GM10266 (cell line): Measurements from ENCODE around the gene PRR7.
"Not testable (repeated sequence)": the region's sequence is repeated elsewhere in the genome, so short reads cannot be mapped to it uniquely, and the experiment has no call there.

Experiments used
- DNase-seq: peaks from one replicate; pipeline ENCODE4 v3.0.0; 2012; ENCODE audit errors: extremely low spot score
- TF ChIP-seq, protein P1 (sequence below): IDR thresholded peaks from 2 replicates; pipeline ENCODE4 v1.5.1; 2012; ENCODE audit warnings: mild to moderate bottlenecking, low read depth; ENCODE audit not compliant: control insufficient read depth, insufficient read depth; ENCODE audit errors: missing control alignments

PRR7 gene

DNA sequence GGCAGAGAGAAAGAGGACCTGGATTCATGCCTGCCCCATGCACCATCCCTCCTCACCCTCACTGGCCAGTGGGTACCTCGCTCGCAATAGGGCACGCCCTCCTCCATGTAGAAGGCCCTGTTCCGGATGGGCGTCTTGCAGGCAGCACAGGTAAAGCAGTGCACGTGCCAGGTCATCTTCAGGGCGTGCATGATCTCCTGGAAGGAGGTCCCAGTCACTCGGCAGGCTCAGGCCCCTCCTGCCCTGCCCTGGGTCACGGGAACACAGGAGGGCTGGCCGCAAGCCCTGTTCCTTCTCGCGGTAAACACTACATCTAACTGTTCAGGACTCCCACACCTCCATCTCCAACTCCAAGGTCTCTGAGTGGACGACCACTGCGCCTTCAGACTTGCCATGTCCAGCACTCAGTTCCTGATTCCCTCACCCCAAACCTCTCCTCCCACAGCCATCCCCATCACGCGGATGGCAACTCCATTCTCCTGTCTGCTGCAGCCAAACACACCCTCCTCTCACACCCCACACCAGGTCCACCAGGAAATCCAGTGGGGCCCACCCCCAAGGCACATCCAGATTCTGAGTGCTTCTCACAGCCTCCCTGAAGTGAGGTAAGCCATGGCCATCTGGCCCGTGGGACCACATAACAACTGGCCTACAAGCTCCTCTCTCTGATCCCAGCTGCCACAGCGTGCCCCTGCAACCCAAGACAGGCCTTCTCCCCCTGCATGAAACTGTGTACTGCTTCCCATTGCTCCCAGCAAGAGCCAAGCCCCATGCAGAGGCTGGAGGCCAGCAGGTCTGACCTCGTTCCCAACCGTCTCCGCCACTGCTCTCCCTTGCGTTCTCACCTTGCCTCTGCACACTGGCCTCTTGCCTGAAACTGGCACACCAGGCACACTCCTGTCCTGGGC is 37.6 kb downstream of the PRR7 start:
- no peak for DNase-seq
- TF ChIP-seq, protein P1, sequence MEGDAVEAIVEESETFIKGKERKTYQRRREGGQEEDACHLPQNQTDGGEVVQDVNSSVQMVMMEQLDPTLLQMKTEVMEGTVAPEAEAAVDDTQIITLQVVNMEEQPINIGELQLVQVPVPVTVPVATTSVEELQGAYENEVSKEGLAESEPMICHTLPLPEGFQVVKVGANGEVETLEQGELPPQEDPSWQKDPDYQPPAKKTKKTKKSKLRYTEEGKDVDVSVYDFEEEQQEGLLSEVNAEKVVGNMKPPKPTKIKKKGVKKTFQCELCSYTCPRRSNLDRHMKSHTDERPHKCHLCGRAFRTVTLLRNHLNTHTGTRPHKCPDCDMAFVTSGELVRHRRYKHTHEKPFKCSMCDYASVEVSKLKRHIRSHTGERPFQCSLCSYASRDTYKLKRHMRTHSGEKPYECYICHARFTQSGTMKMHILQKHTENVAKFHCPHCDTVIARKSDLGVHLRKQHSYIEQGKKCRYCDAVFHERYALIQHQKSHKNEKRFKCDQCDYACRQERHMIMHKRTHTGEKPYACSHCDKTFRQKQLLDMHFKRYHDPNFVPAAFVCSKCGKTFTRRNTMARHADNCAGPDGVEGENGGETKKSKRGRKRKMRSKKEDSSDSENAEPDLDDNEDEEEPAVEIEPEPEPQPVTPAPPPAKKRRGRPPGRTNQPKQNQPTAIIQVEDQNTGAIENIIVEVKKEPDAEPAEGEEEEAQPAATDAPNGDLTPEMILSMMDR: no peak

GRCh38 chr5:177484902-177485549 is 38.4 kb downstream of the PRR7 start:
- DNase-seq: no peak
- TF ChIP-seq, protein P1: no peak

DNA sequence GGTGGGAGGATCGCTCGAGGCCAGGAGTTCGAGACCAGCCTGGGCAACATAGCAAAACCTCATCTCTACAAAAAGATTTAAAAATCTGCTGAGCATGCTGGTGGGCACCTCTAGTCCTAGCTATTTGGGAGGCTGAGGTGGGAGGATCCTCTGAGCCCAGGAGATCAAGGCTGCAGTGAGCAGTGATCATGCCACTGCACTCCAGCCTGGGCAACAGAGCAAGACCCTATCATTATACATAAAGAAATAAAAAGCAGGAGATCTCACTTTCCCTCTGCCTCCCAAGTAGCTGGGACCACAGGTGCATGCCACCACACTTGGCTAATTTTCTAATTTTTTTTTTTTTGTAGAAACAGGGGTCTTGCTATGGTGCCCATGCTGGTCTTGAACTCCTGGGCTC is 39.1 kb downstream of the PRR7 start:
- not testable (repeated sequence) for DNase-seq

DNA sequence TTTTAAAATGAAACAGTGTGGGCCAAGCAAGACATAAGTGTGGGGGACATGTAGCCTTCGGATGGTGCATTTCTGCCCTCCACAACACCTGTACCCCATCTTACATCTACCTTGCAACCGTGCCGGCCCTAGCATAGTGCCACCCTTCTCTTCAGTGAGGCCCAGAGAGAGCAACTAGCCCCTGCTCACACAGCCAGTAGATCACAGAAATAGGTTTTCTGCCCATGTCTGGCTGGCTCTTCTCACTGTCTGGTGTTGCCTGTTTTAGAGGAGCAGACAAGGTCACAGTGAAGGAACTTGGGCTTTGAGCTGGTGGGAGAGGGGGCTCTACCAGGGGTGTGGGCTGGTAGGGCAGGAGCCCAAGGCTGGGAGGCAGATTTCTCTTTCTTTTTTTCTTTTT is 39.6 kb downstream of the PRR7 start:
- DNase-seq: no peak
- TF ChIP-seq, protein P1: no peak

DNA sequence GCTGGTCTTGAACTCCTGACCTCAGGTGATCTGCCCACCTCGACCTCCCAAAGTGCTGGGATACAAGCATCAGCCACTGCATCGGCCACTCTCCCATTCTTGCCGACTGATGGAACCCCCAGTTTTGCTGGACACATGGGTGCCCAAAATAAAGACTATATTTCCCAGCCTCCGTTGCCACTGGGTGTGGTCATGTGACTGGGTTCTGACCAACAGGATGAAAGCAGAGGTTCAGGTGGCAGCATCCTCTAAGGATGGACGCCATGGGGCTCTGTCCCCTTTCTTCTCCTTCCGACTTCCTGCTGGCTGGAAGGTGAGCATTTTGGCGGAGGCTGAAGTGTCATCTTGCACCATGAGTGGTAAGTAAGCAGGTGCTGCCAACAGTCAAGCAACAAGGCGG is 40.5 kb downstream of the PRR7 start:
- DNase-seq: no peak
- TF ChIP-seq, protein P1: no peak

GRCh38 chr5:177487975-177488374 is 41.4 kb downstream of the PRR7 start:
- TF ChIP-seq, protein P1: peak; percentile 34
- DNase-seq: no peak

DNA sequence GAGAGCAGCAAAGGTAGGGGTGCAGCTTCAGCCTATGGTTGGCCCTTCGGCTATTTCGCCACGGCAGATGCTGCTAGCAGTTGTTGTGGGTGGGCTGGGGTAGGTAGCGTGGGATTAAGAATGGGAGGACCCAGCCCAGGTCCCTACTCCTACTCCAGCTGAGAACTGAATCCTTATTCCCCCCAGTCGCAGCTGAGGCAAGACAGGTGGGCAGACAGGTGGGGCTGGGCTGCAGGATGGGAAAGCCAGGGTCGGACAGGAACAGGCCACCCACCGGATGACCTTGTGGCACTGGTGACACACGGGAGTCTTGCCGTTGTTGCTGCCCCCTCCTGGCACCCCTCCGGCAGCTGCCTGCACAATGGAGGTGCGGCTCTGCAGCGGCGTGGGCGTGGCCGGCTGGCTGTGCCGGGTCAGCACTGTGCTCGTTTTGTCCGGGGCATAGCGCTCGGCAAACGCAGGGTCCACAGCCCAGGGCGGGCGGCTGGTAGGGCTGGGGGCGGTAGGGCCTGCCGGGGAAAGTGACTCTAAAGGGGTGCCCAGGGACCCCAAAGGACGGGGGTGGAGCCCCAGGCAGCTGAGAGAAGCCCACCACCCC is 42.6 kb downstream of the PRR7 start:
- no peak for DNase-seq
- TF ChIP-seq, protein P1: no peak
